Lower leg skin (tissue), 4 donors: ENCODE results near the gene STAP2. TPM values are rescaled to one million over a fixed set of nuclear protein-coding genes. Genes with fewer than 3 reads are reported as not detected.

ENCODE experiments used
- DNase-seq, 2 donors: peaks; one replicate each; pipeline ENCODE4 v3.0.0-alpha.2; 2019; ENCODE audit warnings: low spot score in 2 of 2
- H3K4me3 ChIP-seq: fragments of 200-600 bp; sonication (generic); 2 replicates; pipeline ENCODE4 v1.5.1; 2017; ENCODE audit warnings: mild to moderate bottlenecking, low read depth; ENCODE audit not compliant: poor library complexity, severe bottlenecking
- POLR2A ChIP-seq, 2 donors: fragments of 450-650 bp; IDR thresholded peaks; one replicate each; pipeline ENCODE4 v1.6.1; 2016 to 2017; ENCODE audit warnings: antibody characterized with exemption in 2 of 2, mild to moderate bottlenecking in 1 of 2, moderate library complexity in 1 of 2
- WGBS, 2 donors: methylation state at CpG; one replicate each; pipeline ENCODE4 v1.1.5; 2018; 5-methylcytosine and 5-hydroxymethylcytosine counted together
- intact Hi-C: fragments of 100-400 bp; cut with DNase I; formaldehyde crosslinking; loops from one replicate; pipeline ENCODE4 v1.15.0; 2023; ENCODE audit warnings: low total_unique reads
- total RNA-seq, 4 donors: library from RNA; depleted of rRNA; stranded (reverse); fragments of >200 nt; gene quantifications; one replicate each; pipeline ENCODE4 v1.1.0, GENCODE V29; 2016
- TF ChIP-seq, protein P1 (sequence below), 3 donors: fragments of 450-650 bp; IDR thresholded peaks; one replicate each; pipeline ENCODE4 v1.5.1; 2016; ENCODE audit warnings: antibody characterized with exemption in 3 of 3, mild to moderate bottlenecking in 3 of 3, moderate library complexity in 2 of 3

The STAP2 gene, protein sequence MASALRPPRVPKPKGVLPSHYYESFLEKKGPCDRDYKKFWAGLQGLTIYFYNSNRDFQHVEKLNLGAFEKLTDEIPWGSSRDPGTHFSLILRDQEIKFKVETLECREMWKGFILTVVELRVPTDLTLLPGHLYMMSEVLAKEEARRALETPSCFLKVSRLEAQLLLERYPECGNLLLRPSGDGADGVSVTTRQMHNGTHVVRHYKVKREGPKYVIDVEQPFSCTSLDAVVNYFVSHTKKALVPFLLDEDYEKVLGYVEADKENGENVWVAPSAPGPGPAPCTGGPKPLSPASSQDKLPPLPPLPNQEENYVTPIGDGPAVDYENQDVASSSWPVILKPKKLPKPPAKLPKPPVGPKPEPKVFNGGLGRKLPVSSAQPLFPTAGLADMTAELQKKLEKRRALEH
- total RNA-seq = 100 to 1,000 TPM in 2 of 4 donors, 10 to 100 TPM in 2; 78.5 to 159 (median 122) TPM

DNA sequence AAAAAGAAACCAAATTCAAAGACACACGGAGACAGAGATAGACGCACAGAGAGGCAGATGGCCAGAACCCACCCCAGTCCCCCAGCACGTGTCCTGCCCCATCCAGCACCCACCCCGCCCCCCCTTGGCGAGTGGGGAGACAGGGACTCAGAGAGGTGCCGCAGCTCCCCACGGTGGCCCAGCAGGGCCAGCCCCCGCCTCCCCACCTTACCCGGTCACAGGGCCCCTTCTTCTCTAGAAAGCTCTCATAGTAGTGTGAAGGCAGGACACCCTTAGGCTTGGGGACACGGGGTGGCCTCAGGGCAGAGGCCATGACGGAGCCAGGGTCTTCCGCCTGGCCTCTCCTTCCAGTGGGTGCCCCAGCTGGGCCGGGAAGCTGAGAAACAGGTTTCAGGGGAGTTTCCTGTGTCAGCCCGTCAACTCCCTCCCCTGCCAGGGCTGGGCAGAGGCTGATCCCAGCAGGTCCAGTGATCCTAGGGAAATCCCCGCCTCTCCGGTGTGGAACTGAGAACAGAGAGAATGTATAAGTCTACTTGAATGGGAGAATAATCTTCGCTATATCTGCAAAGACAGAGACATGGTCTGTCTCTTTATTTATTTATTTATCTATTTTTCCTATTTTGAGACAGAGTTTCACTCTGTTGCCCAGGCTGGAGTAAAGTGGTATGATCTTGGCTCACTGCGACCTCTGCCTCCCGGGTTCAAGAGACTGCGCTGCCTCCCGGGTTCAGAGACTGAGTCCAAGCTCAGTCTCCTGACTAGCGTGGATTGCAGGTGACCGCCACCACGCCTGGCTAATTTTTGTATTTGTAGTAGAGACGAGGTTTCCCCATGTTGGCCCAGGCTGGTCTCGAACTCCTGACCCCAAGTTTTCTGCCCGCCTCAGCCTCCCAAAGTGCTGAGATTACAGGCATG, at the start of gene STAP2:
Gene STAP2, minus strand, starts transcription at position 387 of the 915 bp plus-strand sequence. Its CDS starts 74 bp downstream, at position 313.
- intact Hi-C loops = no loop called here

DNA sequence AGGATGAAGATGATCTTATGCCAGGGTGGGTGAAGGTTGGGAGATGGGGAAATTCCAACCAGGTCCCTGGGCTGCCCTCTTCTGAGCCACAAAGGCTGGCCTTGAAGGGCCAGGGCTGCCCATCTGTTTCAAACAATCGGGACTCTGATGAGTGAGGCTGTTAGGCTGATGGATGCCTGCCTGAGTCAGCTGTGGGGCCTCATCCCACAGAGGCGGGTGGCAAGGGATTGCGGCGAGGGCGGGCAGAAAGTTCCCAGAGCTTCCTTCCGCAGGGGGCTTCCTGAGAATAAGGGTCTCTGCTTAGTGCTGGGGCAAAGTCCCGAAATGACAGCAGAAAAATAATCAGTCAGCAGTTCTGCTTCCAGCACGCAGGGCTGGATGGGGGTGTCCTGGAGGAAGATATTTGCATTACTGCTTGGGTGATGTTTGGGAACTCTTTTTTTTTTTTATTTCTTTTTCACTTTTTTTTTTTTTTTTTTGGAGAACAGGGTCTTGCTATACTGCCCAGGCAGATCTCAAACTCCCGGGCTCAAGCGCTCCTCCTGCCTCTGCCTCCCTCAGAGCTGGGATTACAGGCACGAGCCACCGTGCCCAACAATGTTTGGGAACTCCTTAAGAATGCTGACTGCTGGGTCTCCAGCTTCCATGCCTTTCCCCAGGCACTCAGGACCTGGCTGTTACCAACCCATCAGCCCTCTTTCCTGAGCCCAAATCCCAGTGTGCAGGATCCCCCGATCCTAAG, 47.6 kb upstream of the STAP2 start:
- TF ChIP-seq POLR2A (IDR thresholded peaks at IDR 0.05) = no peak
- TF ChIP-seq, protein P1, sequence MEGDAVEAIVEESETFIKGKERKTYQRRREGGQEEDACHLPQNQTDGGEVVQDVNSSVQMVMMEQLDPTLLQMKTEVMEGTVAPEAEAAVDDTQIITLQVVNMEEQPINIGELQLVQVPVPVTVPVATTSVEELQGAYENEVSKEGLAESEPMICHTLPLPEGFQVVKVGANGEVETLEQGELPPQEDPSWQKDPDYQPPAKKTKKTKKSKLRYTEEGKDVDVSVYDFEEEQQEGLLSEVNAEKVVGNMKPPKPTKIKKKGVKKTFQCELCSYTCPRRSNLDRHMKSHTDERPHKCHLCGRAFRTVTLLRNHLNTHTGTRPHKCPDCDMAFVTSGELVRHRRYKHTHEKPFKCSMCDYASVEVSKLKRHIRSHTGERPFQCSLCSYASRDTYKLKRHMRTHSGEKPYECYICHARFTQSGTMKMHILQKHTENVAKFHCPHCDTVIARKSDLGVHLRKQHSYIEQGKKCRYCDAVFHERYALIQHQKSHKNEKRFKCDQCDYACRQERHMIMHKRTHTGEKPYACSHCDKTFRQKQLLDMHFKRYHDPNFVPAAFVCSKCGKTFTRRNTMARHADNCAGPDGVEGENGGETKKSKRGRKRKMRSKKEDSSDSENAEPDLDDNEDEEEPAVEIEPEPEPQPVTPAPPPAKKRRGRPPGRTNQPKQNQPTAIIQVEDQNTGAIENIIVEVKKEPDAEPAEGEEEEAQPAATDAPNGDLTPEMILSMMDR (IDR thresholded peaks at IDR 0.05) = no peak
- DNase-seq = no peak
- intact Hi-C loops = no loop called here
- H3K4me3 ChIP-seq = no peak overlapping the region
- WGBS, 2 donors = 87 to 88% methylated on average over 13 of the region's 13 CpGs

More for the DNA sequence above, at the start of gene STAP2:
- peak within 1 kb of the TSS; percentile 0 for H3K4me3 ChIP-seq
- peak in 1 of 2 donors; percentile 58 for DNase-seq
- WGBS, 2 donors = 35 to 45% methylated on average over 21 to 25 of the region's 27 CpGs
- TF ChIP-seq POLR2A (IDR thresholded peaks at IDR 0.05) = no peak
- TF ChIP-seq, protein P1 (IDR thresholded peaks at IDR 0.05) = no peak

DNA sequence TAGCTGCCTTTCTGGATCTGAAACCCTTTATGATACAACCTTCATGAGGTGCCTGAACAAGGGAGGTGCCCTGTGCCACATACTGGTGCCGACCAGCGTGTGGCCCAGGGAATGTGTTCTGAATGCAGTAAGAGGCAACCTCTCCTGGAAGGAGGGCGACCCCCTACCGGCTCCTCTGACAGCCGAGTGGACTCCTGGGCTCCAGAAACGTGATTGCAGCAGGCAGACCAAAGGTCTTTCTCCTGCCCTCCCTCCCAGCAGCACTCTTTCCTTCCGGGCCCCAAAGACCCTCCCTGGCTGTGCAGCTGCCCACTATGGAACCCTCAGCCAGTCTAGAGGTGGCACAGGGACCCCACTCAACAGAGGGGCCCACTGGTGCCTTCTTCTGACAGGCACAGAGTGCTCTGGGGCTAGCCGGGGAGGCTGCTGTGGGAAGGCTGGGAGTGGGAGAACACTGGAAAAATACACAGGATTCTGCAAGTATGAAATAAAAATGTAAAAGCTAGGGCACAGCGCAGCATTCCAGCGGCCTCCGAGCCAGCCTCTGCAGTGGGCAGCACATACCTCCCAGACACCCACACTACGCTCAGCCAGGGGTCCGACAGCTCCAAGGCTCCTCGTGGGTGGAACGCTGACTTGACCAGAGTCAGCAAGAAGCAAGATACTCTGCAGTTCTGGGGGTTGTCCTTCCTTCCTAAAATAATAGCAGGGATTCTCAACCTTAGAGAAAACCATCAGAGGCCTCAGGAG, 46.8 kb upstream of the STAP2 start:
- no peak for DNase-seq
- TF ChIP-seq, protein P1 (IDR thresholded peaks at IDR 0.05) = no peak
- TF ChIP-seq POLR2A (IDR thresholded peaks at IDR 0.05) = no peak
- intact Hi-C loops = no loop called here
- WGBS, 2 donors = 90 to 91% methylated on average over 13 to 15 of the region's 15 CpGs
- H3K4me3 ChIP-seq = no peak overlapping the region

DNA sequence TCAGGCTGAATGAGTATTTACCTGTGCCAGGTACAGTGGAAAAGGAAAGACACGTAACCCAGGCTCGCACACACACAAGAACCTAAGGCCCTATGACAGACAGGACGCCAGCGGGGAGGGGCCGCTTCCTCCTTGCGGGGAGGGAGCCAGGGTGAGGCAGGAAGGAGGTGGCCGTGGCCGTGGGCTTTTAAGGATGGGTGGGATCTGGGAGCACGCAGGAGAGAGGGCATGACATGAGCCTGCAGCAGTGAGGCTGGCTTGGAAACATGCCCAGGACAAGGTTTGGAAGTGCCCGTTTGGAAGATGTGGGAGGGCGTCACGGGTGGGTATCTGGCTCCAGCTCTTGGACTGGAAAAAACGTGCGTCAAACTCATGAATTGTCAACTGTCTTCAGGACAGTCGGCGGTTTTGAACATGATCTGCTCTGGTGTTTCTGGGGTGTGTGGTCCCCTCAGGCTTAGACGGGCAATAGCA, 41.7 kb upstream of the STAP2 start:
- WGBS, 2 donors = 13 to 15% methylated on average over 17 of the region's 17 CpGs
- no peak overlapping the region for H3K4me3 ChIP-seq
- intact Hi-C loops = no loop called here
- DNase-seq = peak in 1 of 2 donors; percentile 92
- TF ChIP-seq POLR2A (IDR thresholded peaks at IDR 0.05) = no peak
- TF ChIP-seq, protein P1 (IDR thresholded peaks at IDR 0.05) = no peak
